ENCODE measurements around the gene TRUB2. TPM values are rescaled to one million over a fixed set of nuclear protein-coding genes. Genes with fewer than 3 reads are reported as not detected.

Gene TRUB2
- total and polyA plus RNA-seq, 2 of the 13 experiments (the other 11 are each of a cell fraction or from before 2014, with no cell fraction given), result 22.3 to 41.2 TPM

DNA sequence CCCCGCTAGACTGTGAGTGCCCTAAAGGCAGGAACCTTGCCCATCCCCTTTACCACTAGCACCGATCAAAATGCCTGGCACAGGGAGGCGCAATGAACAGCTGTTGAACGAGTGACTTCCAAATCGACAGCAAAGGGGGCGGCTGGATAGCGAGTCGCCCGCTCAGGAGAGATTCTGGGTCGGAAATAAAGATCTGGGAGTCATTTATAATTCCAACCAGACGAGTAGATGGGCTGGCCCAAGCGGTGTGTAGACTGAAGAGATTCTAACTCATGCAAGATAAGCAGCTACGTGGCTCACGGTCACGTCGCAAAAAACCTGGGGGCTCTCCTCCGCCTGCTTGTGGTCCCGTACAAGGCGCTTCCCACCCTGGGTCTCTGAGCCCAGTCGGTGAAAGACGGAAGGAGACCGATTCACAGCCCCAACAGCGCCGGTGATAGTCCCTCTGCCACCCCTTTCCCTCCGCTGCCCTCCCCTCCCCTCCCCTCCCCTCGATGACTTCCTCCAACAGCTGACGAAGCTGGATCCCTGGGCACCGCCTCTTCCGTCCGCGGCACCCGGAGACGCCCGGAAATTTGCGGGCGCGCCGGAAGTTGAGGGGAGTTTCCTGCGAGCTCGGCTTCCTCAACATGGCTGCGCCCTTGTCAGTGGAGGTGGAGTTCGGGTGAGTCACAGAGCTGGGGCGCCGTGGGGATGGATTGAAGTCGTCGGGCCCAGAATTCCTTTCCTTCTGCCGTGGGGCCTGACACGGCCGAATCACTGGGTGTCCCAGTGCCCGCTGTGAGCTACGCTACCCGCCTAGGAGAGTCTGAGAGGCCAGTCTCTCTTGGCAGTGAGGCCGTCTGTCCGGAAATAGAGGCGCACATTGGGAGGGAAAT lies 48.7 kb upstream of the TRUB2 start, which contains the start of gene URM1 (continued):
- peak; percentile 73 for TF ChIP-seq ZNF777 (CRISPR knock-in tag; IDR thresholded peaks at IDR 0.05)
- TF ChIP-seq NAIF1 (CRISPR knock-in tag; IDR thresholded peaks at IDR 0.05; ENCODE audit: borderline replicate concordance), result 0 out of 2 replicates have a peak, but pooled peaks have one; percentile 34
- TF ChIP-seq, protein P1, sequence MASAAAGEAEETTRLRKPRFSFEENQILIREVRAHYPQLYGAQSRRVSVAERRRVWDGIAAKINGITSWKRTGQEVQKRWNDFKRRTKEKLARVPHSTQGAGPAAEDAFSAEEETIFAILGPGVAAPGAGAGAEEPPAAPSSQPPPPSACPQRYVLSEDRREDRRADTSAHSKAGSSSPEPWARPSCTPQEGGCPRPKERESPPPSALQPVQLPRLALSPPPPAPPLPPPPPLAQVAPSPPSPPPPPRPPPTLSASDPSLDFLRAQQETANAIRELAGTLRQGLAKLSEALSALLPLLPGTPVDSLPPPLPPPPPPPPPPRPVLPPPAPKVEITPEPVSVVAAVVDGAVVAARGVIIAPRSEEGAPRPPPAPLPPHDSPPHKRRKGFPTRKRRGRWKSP (CRISPR knock-in tag; IDR thresholded peaks at IDR 0.05), result peak; percentile 47; the same call in 1 of the 2 replicates
- TF ChIP-seq, protein P2, sequence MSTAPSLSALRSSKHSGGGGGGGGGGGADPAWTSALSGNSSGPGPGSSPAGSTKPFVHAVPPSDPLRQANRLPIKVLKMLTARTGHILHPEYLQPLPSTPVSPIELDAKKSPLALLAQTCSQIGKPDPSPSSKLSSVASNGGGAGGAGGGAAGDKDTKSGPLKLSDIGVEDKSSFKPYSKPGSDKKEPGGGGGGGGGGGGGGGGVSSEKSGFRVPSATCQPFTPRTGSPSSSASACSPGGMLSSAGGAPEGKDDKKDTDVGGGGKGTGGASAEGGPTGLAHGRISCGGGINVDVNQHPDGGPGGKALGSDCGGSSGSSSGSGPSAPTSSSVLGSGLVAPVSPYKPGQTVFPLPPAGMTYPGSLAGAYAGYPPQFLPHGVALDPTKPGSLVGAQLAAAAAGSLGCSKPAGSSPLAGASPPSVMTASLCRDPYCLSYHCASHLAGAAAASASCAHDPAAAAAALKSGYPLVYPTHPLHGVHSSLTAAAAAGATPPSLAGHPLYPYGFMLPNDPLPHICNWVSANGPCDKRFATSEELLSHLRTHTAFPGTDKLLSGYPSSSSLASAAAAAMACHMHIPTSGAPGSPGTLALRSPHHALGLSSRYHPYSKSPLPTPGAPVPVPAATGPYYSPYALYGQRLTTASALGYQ (CRISPR knock-in tag; IDR thresholded peaks at IDR 0.05), result no peak
- TF ChIP-seq ZBTB21 (CRISPR knock-in tag; IDR thresholded peaks at IDR 0.05), result peak; percentile 13; the same call in 1 of the 2 replicates
- no peak for TF ChIP-seq ZNF781 (CRISPR knock-in tag; IDR thresholded peaks at IDR 0.05; ENCODE audit: borderline replicate concordance, not compliant biosample characterization)
- peak; percentile 28; the same call in 1 of the 2 replicates for TF ChIP-seq MXD4 (CRISPR knock-in tag; IDR thresholded peaks at IDR 0.05)
- peak; percentile 76 for TF ChIP-seq PHF8 (CRISPR knock-in tag; IDR thresholded peaks at IDR 0.05)
- peak; percentile 73; the same call in 1 of the 2 replicates for TF ChIP-seq YEATS2 (CRISPR knock-in tag; IDR thresholded peaks at IDR 0.05; ENCODE audit: borderline replicate concordance)
- TF ChIP-seq ZFP90 (CRISPR knock-in tag; IDR thresholded peaks at IDR 0.05; ENCODE audit: borderline replicate concordance), result peak; percentile 24; the same call in 1 of the 2 replicates
- TF ChIP-seq ZSCAN25 (CRISPR knock-in tag; IDR thresholded peaks at IDR 0.05), result peak; percentile 97
- peak; percentile 54 for TF ChIP-seq SRSF1 (optimal IDR thresholded peaks at IDR 0.05; ENCODE audit: low read depth, low read length)
- peak; percentile 55; the same call in 1 of the 2 replicates for TF ChIP-seq RFX5 (IDR thresholded peaks at IDR 0.05; ENCODE audit: low read depth, low read length)
- peak; percentile 56; the same call in 1 of the 2 replicates for TF ChIP-seq ATF1 (CRISPR knock-in tag; IDR thresholded peaks at IDR 0.05)
- no peak for TF ChIP-seq ZNF83 (CRISPR knock-in tag; IDR thresholded peaks at IDR 0.05; ENCODE audit: borderline replicate concordance)
- peak; percentile 32; the same call in 1 of the 2 replicates for TF ChIP-seq ZNF556 (CRISPR knock-in tag; IDR thresholded peaks at IDR 0.05; ENCODE audit: borderline replicate concordance)
- no peak for TF ChIP-seq ZNF543 (CRISPR knock-in tag; IDR thresholded peaks at IDR 0.05)
- peak; percentile 98 for TF ChIP-seq KAT8 (CRISPR knock-in tag; IDR thresholded peaks at IDR 0.05)
- peak; percentile 58 for TF ChIP-seq NFYC (CRISPR knock-in tag; IDR thresholded peaks at IDR 0.05)
- peak; percentile 42; the same call in 1 of the 2 replicates for TF ChIP-seq SPEN (CRISPR knock-in tag; IDR thresholded peaks at IDR 0.05; ENCODE audit: low read depth)
- TF ChIP-seq ZNF430 (CRISPR knock-in tag; IDR thresholded peaks at IDR 0.05), result 0 out of 2 replicates have a peak, but pooled peaks have one; percentile 52
- TF ChIP-seq ASH2L (IDR thresholded peaks at IDR 0.05; ENCODE audit: insufficient read length, low read depth, low read length), result peak; percentile 91
- TF ChIP-seq ZFY (CRISPR knock-in tag; IDR thresholded peaks at IDR 0.05), result peak; percentile 75
- peak; percentile 28; the same call in 1 of the 2 replicates for TF ChIP-seq ZNF3 (CRISPR knock-in tag; IDR thresholded peaks at IDR 0.05)
- TF ChIP-seq ZNF329 (CRISPR knock-in tag; IDR thresholded peaks at IDR 0.05; ENCODE audit: low read depth), result 0 out of 2 replicates have a peak, but pooled peaks have one; percentile 33
- TF ChIP-seq, protein P3, sequence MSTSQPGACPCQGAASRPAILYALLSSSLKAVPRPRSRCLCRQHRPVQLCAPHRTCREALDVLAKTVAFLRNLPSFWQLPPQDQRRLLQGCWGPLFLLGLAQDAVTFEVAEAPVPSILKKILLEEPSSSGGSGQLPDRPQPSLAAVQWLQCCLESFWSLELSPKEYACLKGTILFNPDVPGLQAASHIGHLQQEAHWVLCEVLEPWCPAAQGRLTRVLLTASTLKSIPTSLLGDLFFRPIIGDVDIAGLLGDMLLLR (CRISPR knock-in tag; IDR thresholded peaks at IDR 0.05), result 0 out of 2 replicates have a peak, but pooled peaks have one; percentile 26
- 0 out of 2 replicates have a peak, but pooled peaks have one; percentile 13 for TF ChIP-seq PITX1 (CRISPR knock-in tag; IDR thresholded peaks at IDR 0.05)
